Body of pancreas (tissue), 4 donors: ENCODE results near the gene COL23A1. TPM values are rescaled to one million over a fixed set of nuclear protein-coding genes. Genes with fewer than 3 reads are reported as not detected.

Experiments used
- ATAC-seq: fragments of 150-250 bp; one replicate; pipeline ENCODE4 v1.9.1; 2016
- DNase-seq, 4 donors: peaks; one replicate each; pipeline ENCODE4 v3.0.0-alpha.2; 2019
- H3K27ac ChIP-seq, 4 donors: fragments of 200-600 bp; sonication (generic); 1 replicate in 3 of 4; 2 replicates in 1 of 4; pipeline versions ENCODE4 v1.5.1 to v1.6.1; 2016 to 2019; ENCODE audit warnings: mild to moderate bottlenecking in 1 of 4, mixed read lengths in 1 of 4, moderate library complexity in 1 of 4
- H3K27me3 ChIP-seq, 2 donors: fragments of 200-600 bp; sonication (generic); one replicate each; pipeline ENCODE4 v1.6.0; 2016; ENCODE audit warnings: mild to moderate bottlenecking in 1 of 2
- H3K36me3 ChIP-seq, 2 donors: fragments of 200-600 bp; sonication (generic); replicated peaks in 1 of 2; 2 replicates each; pipeline ENCODE4 v1.5.1; 2016; ENCODE audit warnings: low read depth in 2 of 2; ENCODE audit not compliant: insufficient read depth in 1 of 2
- H3K4me1 ChIP-seq: fragments of 200-600 bp; sonication (generic); one replicate; pipeline ENCODE4 v1.6.0; 2016
- H3K4me3 ChIP-seq, 2 donors: fragments of 200-600 bp; sonication (generic); 1 replicate in 1 of 2; 2 replicates in 1 of 2; pipeline ENCODE4 v1.5.1; 2016 to 2019
- H3K9me3 ChIP-seq, 3 donors: fragments of 200-600 bp; sonication (generic); 1 replicate in 2 of 3; 2 replicates in 1 of 3; pipeline ENCODE4 v1.5.1; 2016
- POLR2A ChIP-seq, 3 donors: fragments of 450-650 bp; IDR thresholded peaks; one replicate each; pipeline ENCODE4 v1.6.1; 2016; ENCODE audit warnings: antibody characterized with exemption in 3 of 3, mild to moderate bottlenecking in 2 of 3
- WGBS, 2 donors: methylation state at CpG; one replicate each; pipeline ENCODE4 v1.1.5; 2017; 5-methylcytosine and 5-hydroxymethylcytosine counted together
- intact Hi-C: fragments of 100-400 bp; cut with DNase I; formaldehyde crosslinking; loops from one replicate; pipeline ENCODE4 v1.15.1; 2023
- total RNA-seq, 2 donors: library from RNA; depleted of rRNA; stranded (reverse); fragments of >200 nt; gene quantifications; one replicate each; pipeline ENCODE4 v1.1.0, GENCODE V29; 2016
- TF ChIP-seq, protein P1 (sequence below), 7 experiments: fragments of 450-650 bp in 4 of 7; fragments of 200-600 bp in 3 of 7; sonication (generic) in 3 of 7; IDR thresholded peaks; one replicate each; pipeline ENCODE4 v1.5.1; 2016 to 2019; ENCODE audit warnings: antibody characterized with exemption in 7 of 7

COL23A1 gene
- total RNA-seq, 2 donors from 2014 or later: not detected

DNA sequence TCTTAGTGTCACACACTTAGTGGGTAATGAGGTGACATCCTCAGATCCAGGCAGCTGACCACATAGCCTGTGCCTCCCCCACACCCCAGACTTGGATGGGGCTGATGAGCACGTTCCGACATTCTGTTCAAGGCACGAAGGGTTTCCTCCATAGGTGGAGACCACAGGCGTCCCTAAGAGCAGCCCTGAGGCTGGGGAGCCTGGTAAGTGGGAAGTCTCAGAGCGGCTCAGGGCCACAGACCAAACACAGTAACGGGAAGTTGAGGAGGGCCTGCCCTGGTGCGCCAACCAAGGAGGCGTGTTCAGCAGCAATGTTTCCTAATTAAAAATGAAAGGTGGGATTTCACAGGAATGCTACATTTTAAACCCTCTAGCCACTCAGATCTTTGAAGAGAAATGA is 255.3 kb downstream of the COL23A1 start:
- WGBS, 2 donors: 75 to 88% methylated on average over 4 to 8 of the region's 8 CpGs
- peaks cover 18% of the 10 kb centered on the region for H3K4me1 ChIP-seq
- H3K27me3 ChIP-seq: peaks cover 0 to 5% of the 10 kb centered on the region in 2 donors
- ATAC-seq (no peak), DNase-seq (peak in 2 of 4 donors; percentile 4 to 15)
- intact Hi-C loops: no loop called here
- no peak overlapping the region for H3K27ac ChIP-seq
- no peaks in the 10 kb centered on the region for H3K9me3 ChIP-seq
- no peak overlapping the region for H3K4me3 ChIP-seq
- no peaks in the 10 kb centered on the region for H3K36me3 ChIP-seq
- TF ChIP-seq, protein P1, sequence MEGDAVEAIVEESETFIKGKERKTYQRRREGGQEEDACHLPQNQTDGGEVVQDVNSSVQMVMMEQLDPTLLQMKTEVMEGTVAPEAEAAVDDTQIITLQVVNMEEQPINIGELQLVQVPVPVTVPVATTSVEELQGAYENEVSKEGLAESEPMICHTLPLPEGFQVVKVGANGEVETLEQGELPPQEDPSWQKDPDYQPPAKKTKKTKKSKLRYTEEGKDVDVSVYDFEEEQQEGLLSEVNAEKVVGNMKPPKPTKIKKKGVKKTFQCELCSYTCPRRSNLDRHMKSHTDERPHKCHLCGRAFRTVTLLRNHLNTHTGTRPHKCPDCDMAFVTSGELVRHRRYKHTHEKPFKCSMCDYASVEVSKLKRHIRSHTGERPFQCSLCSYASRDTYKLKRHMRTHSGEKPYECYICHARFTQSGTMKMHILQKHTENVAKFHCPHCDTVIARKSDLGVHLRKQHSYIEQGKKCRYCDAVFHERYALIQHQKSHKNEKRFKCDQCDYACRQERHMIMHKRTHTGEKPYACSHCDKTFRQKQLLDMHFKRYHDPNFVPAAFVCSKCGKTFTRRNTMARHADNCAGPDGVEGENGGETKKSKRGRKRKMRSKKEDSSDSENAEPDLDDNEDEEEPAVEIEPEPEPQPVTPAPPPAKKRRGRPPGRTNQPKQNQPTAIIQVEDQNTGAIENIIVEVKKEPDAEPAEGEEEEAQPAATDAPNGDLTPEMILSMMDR (IDR thresholded peaks at IDR 0.05): no peak
- TF ChIP-seq POLR2A (IDR thresholded peaks at IDR 0.05): no peak

DNA sequence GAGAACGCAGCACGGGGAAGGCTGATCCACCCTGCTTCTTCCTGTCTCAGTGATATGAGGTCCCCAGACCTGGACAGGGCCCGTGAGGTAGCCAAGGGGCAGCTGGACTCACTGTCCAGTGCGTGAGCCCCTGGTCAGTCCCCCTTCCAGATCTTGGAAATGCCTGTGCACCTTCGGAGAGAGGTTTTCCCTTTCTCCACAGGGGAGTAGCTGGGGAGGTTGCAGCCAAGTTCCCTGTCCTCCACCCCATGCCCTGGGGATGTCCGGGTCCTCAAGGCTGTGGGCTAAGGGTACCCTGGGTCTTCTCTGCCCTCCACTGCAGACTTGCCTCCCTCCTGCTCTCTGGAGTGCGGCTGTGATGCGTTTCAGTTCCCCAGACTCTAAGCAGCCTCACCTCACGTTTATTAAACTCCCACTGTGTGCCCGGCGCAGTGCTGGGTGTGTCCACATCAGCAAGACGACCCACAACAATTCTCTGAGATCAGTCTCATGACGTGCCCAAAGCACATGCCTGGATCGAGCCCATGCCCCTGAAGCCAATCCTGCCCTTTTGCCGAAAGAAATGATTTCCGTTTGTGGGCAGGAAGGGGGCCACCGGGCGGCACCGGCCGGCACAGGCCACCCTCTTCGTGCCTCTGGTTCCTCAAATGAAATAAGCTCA is 256.2 kb downstream of the COL23A1 start:
- H3K4me3 ChIP-seq: no peak overlapping the region
- WGBS, 2 donors: 71 to 77% methylated on average over 14 to 20 of the region's 21 CpGs
- TF ChIP-seq, protein P1 (IDR thresholded peaks at IDR 0.05): no peak
- TF ChIP-seq POLR2A (IDR thresholded peaks at IDR 0.05): no peak
- no peaks in the 10 kb centered on the region for H3K36me3 ChIP-seq
- intact Hi-C loops: no loop called here
- peak in 1 of 4 donors; percentile 2 for DNase-seq
- H3K9me3 ChIP-seq: no peaks in the 10 kb centered on the region
- H3K4me1 ChIP-seq: peaks cover 18% of the 10 kb centered on the region
- ATAC-seq: no peak
- no peak overlapping the region for H3K27ac ChIP-seq
- H3K27me3 ChIP-seq: peaks cover 0 to 5% of the 10 kb centered on the region in 2 donors

DNA sequence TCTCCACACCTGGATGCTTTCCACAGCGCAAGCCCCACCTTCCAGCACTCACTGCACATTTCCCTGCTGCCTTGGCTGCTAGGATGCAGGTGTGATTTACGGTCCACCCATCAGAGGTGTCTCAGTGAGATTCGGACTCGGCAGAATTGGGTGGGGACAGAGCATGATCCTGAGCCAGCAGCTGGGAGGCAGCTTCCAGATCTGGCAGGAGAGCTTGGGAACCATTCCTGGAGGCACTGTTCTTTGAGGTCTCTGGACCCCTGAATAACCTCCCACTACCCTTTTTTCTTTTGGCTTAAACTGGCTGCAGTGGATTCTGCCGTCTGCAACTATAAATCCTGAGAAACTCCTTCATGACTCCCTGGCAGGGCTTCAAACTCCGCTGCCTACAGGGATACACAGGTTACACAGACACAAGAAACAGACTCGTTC is 258.0 kb downstream of the COL23A1 start:
- Histone ChIP-seq H3K27ac (peak overlapping the region in 2 of 4 donors; percentile 51 to 52), H3K36me3 (no peaks in the 10 kb centered on the region), H3K27me3 (peaks cover 0 to 4% of the 10 kb centered on the region in 2 donors), H3K9me3 (no peaks in the 10 kb centered on the region), H3K4me3 (no peak overlapping the region), H3K4me1 (peaks cover 18% of the 10 kb centered on the region)
- intact Hi-C loops: no loop called here
- TF ChIP-seq POLR2A (IDR thresholded peaks at IDR 0.05): no peak
- TF ChIP-seq, protein P1 (IDR thresholded peaks at IDR 0.05): no peak
- no peak for DNase-seq
- ATAC-seq: peak; percentile 7
- WGBS, 2 donors: 60 to 71% methylated on average over 3 to 7 of the region's 7 CpGs

DNA sequence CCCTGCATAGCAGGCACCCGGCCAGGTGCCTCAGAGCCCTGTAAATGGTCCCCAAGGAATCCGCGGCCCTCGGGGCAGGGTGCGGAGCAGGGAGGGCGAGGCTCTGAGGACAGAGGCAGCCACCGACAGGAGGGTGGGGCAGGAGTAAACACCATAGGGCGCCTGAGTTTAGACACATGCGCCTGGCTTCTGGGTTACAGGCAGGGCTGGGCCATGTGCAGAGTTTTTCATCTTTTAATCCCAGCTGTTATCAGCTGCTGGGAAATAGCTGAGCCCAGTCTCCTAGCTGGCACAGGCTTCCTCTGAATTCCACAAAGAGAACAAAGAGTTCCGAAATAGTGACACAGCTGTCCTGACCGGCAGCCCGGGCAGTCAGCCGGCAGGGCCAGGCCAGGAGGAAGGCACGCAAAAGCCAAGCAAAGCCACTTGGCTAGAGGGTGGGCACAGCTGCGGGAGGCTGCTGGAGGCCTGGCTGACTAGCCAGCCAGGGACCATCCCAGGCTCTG is 258.6 kb downstream of the COL23A1 start:
- Histone ChIP-seq H3K9me3 (no peaks in the 10 kb centered on the region), H3K36me3 (no peaks in the 10 kb centered on the region), H3K27me3 (no peaks in the 10 kb centered on the region), H3K27ac (peak overlapping the region in 3 of 4 donors; percentile 15 to 52 (median 51)), H3K4me3 (no peak overlapping the region), H3K4me1 (peaks cover 18% of the 10 kb centered on the region)
- ATAC-seq (peak; percentile 90), DNase-seq (peak; percentile 55 to 80 (median 64))
- TF ChIP-seq POLR2A (IDR thresholded peaks at IDR 0.05): no peak
- TF ChIP-seq, protein P1 (IDR thresholded peaks at IDR 0.05): no peak
- 26 to 34% methylated on average over 4 to 15 of the region's 15 CpGs for WGBS, 2 donors
- intact Hi-C loops: no loop called here
